HG02798 (cell line): ENCODE measurements around the gene GALNT2.

Source experiments
- ATAC-seq: cut with Tn5 transposase; IDR thresholded peaks from one replicate; pipeline ENCODE4 v1.9.1; 2021; ENCODE audit warnings: mild to moderate bottlenecking; ENCODE audit not compliant: unreplicated experiment, poor library complexity

The GALNT2 gene

DNA sequence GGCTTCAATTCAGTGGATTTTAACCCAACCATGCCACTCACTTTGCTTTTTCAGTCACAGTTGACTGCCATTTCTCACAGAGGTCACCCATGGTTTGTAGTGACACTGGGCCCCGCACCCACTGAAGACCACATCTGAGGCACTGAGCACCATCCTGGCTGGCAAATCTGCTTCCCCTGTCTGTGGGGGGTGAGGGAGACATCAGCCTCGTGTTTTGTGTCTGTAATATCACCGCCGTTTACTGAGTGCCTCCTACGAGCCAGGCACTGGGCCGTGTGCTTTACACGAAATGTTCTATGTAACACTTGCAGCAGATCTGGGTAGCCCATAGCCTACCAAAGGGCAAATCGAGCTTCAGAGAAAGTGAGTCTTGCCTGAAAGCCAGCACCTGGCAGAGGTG, 197.3 kb downstream of the GALNT2 start:
- no peak for ATAC-seq

- ATAC-seq, result no peak
Observed at GRCh38 chr1:230265200-230266115, 198.4 kb downstream of the GALNT2 start.

DNA sequence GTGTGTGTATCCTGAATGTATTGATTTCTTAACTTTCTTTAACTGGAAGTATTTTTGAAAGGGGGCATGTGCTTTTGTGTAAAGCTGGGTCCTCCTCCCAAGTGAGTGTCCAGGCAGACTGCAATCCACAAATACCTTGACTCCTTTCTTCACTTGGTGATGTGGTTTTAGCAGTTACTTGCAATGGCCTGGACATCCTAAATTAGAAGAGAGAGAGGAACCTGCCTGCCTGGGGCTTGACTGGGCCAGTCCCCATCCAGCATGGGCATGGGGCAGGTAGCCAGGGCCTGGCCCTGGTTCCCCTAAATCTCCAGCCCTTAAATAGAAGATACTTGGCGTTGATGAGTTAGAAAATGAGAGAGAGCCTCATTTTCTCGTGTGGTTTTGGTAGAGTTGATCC, 199.4 kb downstream of the GALNT2 start:
- ATAC-seq, result no peak

GRCh38 chr1:230267338-230268065, 200.5 kb downstream of the GALNT2 start:
- ATAC-seq, result no peak

DNA sequence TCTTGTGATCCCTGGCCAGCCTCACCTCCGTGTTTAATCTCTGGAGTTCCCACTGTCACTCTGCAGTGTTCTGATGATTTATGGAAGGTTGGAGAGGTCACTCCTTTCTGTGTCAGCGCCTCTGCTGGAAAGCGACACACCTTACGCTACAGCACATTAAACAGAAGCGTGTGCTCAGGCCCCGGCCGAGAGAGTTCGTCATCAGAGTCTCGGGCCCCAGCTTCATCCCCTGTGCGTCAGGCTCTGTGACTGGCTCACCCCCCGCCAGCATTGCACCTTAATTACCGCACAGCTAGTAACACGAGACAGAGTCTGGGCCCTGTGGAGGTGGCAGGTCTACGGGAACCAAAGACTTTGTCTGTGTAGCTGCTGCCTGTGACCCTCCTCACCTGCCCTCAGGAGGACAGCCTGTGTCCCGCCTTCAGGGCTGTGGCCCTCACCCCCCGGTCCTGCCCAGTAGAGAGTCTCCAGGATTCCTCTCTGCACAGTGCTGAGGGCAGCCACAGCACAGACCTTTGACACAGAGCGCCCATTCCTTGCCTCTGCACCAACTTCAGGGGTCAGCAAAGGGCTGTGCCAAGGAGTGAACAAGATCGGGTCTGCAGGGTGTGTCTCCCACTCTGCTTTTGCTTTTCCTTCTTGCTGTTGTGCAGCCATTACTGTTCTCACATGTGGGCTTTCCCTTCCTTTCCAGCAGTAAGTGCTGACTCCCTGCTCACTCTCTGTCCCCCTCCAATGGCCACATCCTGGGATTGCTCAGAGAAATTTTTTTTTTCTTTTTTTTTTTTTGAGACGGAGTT, 201.5 kb downstream of the GALNT2 start:
- no peak for ATAC-seq

GRCh38 chr1:230270185-230270558, 203.1 kb downstream of the GALNT2 start:
- peak; percentile 8 for ATAC-seq

GRCh38 chr1:230270559-230271281, 203.7 kb downstream of the GALNT2 start:
- peak; percentile 47 for ATAC-seq

GRCh38 chr1:230271300-230272035, 204.4 kb downstream of the GALNT2 start:
- ATAC-seq, result no peak

DNA sequence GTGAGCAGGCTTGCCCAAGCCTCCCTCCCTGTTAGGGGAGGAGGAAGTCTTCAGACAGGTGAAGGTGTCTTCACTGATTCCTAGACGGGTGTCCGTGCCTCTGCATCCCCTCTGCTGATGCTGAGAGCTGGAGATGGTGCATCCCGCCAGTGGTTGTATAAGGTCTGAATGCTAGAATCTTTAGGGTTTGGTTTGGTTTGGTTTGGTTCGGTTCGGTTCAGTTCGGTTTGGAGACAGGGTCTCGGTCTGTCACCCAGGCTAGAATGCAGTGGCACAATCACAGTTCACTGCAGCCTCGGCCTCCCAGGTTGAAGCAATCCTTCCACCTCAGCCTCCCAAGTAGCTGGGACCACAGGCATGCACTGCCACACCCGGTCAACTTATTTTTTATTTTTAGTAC, 205.5 kb downstream of the GALNT2 start:
- ATAC-seq, result no peak

DNA sequence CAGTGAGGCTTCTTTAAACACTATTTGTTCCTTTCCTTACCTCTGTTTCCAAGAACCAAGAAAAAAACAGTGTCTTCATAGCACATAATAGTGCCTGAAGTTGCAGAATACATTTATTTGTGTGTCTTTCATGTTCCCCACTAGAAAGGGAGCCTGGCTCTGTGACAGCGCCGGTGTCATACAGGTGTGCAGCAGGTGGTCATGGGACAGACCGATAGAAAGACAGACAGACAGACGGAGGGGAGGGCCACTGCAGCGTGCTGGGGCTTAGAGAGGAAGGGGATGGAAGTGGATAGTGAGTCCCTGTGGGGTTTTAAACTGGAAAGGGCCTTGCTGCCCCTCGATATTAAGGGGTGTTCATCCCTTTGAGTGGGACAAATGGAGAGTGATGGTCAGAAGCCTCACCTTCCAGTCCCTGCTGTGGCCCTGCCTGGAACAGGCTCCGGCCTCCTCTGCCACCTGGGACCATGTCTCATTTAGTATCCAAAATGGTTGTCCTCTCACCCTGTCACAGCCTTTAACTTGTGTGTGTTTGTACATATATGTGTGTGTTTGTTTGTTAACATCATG, 206.2 kb downstream of the GALNT2 start:
- no peak for ATAC-seq

DNA sequence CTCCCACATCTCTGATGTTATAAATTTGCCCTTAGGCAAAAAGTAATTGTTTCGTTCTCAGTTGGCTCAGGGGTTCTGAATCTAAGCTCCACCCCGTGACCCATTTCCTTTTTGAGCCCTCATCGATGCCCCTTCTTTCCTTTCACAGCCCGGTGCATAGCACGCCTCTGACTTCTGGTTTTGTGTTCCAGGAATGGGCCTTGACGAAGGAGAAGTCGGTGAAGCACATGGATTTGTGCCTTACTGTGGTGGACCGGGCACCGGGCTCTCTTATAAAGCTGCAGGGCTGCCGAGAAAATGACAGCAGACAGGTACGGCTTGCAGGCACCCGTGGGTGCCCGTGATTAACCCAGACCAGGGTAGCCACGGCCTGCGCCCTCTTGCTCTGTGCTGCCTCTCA, 207.2 kb downstream of the GALNT2 start:
- no peak for ATAC-seq

DNA sequence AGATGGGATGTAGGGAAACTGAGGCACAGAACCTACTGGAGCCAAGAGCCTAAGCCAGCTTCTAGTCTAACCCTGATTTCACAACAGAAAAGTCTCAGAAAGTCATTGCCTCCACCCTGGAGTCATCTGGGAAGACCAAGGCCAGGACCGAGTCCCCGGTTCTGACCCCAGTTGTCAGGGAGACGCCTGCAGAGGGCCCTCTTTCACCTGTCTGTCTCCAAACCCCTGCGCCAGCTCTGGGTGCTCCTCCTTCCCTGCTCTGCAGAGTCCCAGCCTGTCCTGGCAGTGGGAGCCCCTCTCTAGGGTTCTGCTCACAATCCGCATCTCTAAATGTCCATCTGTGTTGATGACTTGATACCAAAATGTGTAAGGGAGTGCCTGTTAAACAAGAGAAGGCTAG, 209.4 kb downstream of the GALNT2 start:
- no peak for ATAC-seq

DNA sequence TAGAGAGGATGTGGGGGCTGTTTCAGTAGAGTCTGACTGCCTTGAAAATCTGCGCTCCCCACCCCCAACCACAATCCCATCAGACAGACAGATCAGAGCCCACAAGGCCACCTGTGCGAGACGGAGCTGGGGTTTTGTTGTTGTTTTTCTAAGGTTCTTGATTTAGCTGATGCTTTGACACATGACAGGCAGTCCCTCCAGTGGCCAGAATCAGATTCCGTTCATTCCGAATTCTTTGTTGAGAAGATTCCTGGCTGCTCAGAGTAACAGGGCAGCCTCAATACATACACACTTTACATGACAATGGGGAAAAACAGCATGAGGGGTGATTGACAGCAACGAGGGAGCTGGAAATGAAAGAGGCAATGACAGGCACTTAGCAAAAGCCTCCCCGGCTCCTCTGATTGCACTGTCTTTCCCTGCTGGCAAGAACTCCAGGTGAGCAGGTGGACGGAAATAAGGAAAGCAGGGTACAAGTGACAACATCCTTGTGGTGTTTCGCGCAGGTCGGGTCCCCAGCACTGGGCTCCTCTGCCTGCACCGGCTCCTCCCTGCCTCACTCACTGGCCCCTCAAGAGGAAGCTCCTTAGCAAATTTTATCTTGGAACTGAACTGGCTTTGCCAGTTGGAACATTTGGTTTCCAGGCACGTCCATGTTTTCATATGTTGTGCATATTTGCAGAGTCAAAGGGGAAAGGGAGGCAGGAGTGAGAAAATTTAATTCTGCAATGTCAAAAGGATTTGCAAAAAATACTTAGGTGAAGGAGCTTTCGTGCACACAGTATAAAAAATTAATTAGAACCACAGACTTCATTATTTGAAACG, 210.4 kb downstream of the GALNT2 start:
- no peak for ATAC-seq

- ATAC-seq, result no peak
Observed at GRCh38 chr1:230278376-230278775, 211.3 kb downstream of the GALNT2 start.

GRCh38 chr1:230278871-230279582, 212.0 kb downstream of the GALNT2 start:
- no peak for ATAC-seq

DNA sequence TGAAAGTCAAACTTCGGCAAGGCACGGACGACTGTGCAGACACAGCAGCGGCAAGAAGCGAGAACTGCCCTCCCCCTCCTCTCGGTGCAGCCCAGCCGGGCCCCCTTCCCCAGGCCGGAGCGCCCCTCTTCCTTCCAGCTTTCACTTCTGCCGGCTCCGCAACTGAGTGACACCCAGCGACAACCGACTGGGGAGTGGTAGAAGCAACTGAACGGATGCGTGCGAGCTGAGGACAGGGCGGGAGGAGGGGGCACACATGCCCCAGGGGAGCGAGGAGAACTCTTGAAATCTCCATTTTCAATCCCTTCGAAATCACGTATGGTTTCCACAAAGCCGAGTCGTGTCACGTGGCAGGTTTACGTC, 212.5 kb downstream of the GALNT2 start:
- no peak for ATAC-seq

DNA sequence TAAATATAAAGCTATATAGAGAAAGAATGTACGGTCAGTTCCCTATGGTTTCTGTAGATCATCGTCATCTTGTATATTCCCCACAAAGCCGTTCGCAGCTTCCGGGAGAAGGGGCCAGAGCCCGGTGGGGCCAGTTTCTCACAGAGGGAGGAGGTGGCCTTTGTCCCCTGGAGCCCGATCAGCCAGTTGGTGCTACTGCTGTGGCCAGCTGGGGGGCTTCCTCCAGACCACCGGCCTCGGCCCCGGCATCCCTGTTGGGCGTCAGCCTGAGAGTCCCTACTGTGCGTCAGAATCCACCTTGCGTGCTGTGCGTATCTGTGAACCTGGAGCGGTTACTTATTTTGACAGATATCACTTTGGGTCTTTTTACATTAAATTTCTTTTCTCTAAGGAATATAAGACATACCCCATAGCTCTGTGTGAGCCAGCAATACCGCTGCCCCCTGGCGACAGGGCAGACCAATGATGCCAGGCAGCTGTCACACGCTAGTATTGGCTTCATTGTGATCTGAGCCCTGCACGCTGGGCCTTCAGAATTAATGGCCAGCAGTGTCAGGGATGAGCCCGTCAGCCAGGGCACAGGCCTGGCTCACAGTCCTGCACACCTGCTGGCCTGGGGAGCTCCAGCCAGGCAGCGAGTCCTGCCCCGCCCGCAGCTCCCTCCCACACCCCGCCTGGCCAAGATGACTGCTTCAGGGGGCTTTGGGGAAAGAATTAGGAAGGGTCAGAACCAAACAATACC, 213.2 kb downstream of the GALNT2 start:
- ATAC-seq, result no peak
